Mammary epithelial cell (primary cell): ENCODE measurements around the gene GCFC2.

Experiments used
- EZH2 ChIP-seq: IDR thresholded peaks from 2 replicates; pipeline ENCODE4 v1.6.1; 2012; ENCODE audit warnings: low read length, inconsistent platforms, borderline replicate concordance
- TF ChIP-seq, protein P1 (sequence below), 2 donors: IDR thresholded peaks in 1 of 2; conservative IDR thresholded peaks in 1 of 2; 2 replicates each; pipeline ENCODE4 v1.5.1; 2011 to 2012; ENCODE audit warnings: inconsistent platforms in 2 of 2, low read length in 2 of 2, mild to moderate bottlenecking in 2 of 2, control low read depth in 1 of 2, low read depth in 1 of 2; ENCODE audit not compliant: insufficient read depth in 1 of 2; ENCODE audit errors: extremely low read depth in 1 of 2

DNA sequence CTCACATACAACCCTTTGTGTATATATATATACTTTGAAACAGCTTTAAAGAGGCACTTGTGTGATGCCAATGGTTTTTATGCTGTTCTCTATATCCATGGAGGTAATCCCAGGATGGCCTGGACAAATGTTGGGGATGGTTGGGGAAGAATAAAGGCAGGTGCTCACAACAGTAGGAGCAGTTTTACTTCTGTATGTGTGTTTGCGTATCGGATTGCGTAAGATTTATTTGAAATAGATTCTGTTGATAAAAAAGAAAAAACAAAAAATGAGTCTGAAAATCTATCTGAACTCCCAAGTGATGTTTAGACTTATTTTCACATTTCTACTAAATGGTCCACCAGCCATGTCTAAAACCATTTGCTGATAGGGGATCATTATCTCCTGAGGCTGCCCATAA, 34.8 kb downstream of the GCFC2 start:
- TF ChIP-seq, protein P1, sequence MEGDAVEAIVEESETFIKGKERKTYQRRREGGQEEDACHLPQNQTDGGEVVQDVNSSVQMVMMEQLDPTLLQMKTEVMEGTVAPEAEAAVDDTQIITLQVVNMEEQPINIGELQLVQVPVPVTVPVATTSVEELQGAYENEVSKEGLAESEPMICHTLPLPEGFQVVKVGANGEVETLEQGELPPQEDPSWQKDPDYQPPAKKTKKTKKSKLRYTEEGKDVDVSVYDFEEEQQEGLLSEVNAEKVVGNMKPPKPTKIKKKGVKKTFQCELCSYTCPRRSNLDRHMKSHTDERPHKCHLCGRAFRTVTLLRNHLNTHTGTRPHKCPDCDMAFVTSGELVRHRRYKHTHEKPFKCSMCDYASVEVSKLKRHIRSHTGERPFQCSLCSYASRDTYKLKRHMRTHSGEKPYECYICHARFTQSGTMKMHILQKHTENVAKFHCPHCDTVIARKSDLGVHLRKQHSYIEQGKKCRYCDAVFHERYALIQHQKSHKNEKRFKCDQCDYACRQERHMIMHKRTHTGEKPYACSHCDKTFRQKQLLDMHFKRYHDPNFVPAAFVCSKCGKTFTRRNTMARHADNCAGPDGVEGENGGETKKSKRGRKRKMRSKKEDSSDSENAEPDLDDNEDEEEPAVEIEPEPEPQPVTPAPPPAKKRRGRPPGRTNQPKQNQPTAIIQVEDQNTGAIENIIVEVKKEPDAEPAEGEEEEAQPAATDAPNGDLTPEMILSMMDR (conservative IDR thresholded peaks at IDR 0.05 in 1 of 2, IDR thresholded peaks at IDR 0.05 in 1 of 2; ENCODE audit: extremely low read depth in 1 of 2, insufficient read depth in 1 of 2, low read depth in 1 of 2, low read length in 2 of 2), result no peak
- no peak for TF ChIP-seq EZH2
